ENCODE data around the gene RITA1.

Gene RITA1

DNA sequence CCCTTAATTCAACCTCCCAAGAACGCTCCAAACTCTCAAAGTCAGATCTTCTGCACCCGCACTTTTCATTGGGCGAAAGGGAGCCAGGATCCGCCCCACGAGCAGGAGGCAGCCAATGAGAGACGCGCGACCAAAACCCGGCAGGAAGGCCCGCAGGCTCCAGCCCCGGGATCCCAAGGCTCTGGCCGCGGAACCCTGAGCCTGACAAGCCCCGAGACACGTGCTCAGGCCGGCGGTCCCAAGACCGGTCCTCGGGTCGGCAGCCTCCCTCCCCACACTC, 681 bp upstream of the RITA1 start:
- in situ Hi-C loops (cut with HindIII; ENCODE audit: low sequenced_read_pairs): no loop called here
- peak; percentile 75 for DNase-seq (ENCODE audit: low read depth)

GRCh38 chr12:113186033-113186365, 478 bp downstream of the RITA1 start:
- H3K4me3 ChIP-seq (ENCODE audit: low read depth, low read length): peak overlapping the region; percentile 75
- TF ChIP-seq, protein P1, sequence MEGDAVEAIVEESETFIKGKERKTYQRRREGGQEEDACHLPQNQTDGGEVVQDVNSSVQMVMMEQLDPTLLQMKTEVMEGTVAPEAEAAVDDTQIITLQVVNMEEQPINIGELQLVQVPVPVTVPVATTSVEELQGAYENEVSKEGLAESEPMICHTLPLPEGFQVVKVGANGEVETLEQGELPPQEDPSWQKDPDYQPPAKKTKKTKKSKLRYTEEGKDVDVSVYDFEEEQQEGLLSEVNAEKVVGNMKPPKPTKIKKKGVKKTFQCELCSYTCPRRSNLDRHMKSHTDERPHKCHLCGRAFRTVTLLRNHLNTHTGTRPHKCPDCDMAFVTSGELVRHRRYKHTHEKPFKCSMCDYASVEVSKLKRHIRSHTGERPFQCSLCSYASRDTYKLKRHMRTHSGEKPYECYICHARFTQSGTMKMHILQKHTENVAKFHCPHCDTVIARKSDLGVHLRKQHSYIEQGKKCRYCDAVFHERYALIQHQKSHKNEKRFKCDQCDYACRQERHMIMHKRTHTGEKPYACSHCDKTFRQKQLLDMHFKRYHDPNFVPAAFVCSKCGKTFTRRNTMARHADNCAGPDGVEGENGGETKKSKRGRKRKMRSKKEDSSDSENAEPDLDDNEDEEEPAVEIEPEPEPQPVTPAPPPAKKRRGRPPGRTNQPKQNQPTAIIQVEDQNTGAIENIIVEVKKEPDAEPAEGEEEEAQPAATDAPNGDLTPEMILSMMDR (IDR thresholded peaks at IDR 0.05; ENCODE audit: low read depth, low read length, missing control alignments): no peak
- no peak for DNase-seq (ENCODE audit: low read depth)
- in situ Hi-C loops (cut with HindIII; ENCODE audit: low sequenced_read_pairs): no loop called here

More for the DNA sequence above, 681 bp upstream of the RITA1 start:
- H3K4me3 ChIP-seq (ENCODE audit: low read depth, low read length): peak overlapping the region; percentile 75
- TF ChIP-seq, protein P1 (IDR thresholded peaks at IDR 0.05; ENCODE audit: low read depth, low read length, missing control alignments): no peak

- DNase-seq (ENCODE audit: low read depth): no peak
- peak overlapping the region; percentile 75 for H3K4me3 ChIP-seq (ENCODE audit: low read depth, low read length)
- in situ Hi-C loops (cut with HindIII; ENCODE audit: low sequenced_read_pairs): no loop called here
- TF ChIP-seq, protein P1 (IDR thresholded peaks at IDR 0.05; ENCODE audit: low read depth, low read length, missing control alignments): no peak
Observed at GRCh38 chr12:113186666-113187325, 1.3 kb downstream of the RITA1 start.

DNA sequence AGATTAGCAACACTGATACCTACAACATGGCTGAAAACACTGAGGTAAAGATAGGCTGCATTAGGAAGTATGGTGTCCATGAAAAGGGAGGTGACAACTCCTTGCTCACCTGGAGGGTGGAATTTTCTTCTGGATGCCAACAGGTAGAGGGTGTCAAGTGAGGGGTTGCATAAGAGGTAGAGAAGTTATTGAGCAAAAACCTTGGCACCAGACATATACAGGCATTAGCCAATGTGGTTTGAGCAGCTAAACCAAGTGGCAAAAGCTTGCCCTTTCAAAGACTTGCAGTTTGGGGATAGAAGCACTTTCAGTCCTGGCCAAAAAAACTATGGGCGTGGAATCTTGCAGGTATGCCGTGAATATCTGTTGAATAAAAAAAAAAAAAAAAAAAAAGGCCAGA, 3.8 kb downstream of the RITA1 start:
- H3K4me3 ChIP-seq (ENCODE audit: low read depth, low read length): no peak overlapping the region
- TF ChIP-seq, protein P1 (IDR thresholded peaks at IDR 0.05; ENCODE audit: low read depth, low read length, missing control alignments): no peak
- no peak for DNase-seq (ENCODE audit: low read depth)
- in situ Hi-C loops (cut with HindIII; ENCODE audit: low sequenced_read_pairs): no loop called here

- no peak for DNase-seq (ENCODE audit: low read depth)
- TF ChIP-seq, protein P1 (IDR thresholded peaks at IDR 0.05; ENCODE audit: low read depth, low read length, missing control alignments): no peak
- in situ Hi-C loops (cut with HindIII; ENCODE audit: low sequenced_read_pairs): no loop called here
- H3K4me3 ChIP-seq (ENCODE audit: low read depth, low read length): no peak overlapping the region
Observed at GRCh38 chr12:113190761-113191160, 5.2 kb downstream of the RITA1 start.

GRCh38 chr12:113191227-113191626, 5.7 kb downstream of the RITA1 start:
- TF ChIP-seq, protein P1 (IDR thresholded peaks at IDR 0.05; ENCODE audit: low read depth, low read length, missing control alignments): no peak
- in situ Hi-C loops (cut with HindIII; ENCODE audit: low sequenced_read_pairs): no loop called here
- no peak for DNase-seq (ENCODE audit: low read depth)
- H3K4me3 ChIP-seq (ENCODE audit: low read depth, low read length): no peak overlapping the region

All from astrocyte of the cerebellum (primary cell).